ENCODE measurements around the gene MYBPHL.

MYBPHL gene

DNA sequence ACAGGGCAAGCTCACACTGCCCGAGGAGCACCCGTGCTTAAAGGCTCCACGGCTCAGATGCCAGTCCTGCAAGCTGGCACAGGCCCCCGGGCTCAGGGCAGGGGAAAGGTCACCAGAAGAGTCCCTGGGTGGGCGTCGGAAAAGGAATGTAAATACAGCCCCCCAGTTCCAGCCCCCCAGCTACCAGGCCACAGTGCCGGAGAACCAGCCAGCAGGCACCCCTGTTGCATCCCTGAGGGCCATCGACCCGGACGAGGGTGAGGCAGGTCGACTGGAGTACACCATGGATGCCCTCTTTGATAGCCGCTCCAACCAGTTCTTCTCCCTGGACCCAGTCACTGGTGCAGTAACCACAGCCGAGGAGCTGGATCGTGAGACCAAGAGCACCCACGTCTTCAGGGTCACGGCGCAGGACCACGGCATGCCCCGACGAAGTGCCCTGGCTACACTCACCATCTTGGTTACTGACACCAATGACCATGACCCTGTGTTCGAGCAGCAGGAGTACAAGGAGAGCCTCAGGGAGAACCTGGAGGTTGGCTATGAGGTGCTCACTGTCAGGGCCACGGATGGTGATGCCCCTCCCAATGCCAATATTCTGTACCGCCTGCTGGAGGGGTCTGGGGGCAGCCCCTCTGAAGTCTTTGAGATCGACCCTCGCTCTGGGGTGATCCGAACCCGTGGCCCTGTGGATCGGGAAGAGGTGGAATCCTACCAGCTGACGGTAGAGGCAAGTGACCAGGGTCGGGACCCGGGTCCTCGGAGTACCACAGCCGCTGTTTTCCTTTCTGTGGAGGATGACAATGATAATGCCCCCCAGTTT lies 56.1 kb downstream of the MYBPHL start:
- no peak for DNase-seq

DNA sequence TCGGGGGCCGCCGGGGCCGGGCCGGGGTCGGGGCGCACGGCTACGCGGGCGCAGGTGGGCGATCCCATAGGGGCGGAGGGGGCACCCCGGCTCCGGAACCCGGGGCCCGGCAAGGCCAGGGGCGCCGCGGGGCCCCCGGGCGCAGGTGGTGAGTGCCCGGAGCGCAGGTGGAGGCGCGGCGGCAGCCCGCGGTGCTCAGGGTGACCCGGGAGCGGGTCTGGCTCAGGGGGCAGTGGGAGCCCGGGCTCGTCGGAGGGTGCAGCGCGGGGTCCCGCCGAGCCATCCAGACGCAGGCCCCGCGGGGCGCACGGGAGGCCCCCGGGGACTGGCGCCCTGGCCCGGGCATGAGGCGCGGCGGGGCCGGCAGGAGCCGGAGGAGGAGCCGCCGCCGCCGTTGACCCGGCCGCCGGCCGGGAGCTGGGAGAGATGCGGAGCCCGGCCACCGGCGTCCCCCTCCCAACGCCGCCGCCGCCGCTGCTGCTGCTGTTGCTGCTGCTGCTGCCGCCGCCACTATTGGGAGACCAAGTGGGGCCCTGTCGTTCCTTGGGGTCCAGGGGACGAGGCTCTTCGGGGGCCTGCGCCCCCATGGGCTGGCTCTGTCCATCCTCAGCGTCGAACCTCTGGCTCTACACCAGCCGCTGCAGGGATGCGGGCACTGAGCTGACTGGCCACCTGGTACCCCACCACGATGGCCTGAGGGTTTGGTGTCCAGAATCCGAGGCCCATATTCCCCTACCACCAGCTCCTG lies 57.0 kb downstream of the MYBPHL start:
- DNase-seq = no peak

DNA sequence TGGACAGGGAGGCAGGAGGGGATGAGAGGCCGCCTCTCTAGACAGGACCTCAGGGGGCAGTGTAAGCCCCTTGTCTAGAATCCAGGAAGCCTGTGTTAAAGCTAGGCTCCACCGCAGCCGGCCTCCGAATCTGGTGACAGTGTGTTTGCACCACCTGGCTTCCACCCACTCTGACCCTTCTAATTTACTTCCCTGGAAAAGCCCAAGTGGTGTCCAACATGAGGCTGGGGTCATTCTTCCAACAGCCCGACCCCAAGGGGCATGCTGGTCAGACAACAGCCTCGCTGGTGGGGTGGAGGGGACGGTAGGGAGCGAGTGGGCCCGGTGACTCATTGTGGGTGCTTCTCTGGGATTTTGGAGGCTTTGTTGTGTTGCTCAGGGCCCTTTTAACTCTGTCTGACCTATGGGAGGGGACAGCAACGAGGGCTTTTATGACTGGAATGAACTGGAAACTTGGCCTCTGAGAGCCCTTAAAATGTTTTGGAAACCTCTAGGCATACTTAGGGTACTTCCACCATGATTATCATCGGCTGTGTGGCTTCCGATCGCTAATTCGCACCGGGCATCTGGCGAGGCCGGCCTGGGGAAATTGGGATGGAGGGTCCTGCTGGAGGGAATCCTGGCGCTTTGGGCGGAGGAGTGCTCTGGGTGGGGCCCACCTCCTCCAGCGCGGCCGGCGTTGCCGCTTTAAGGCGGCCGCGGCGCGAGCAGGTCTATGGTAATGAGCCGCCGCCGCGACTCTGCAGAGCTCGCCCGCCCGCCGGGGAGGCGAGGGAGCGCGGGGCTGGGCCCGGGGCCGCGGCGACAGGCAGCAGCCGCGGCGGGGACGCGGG lies 57.8 kb downstream of the MYBPHL start, which contains the start of gene CELSR2:
Gene CELSR2 (plus strand): TSS at position 743 of the 833 bp plus-strand sequence. CDS start 541 bp downstream, outside the sequence.
- peak; percentile 67 for DNase-seq

DNA sequence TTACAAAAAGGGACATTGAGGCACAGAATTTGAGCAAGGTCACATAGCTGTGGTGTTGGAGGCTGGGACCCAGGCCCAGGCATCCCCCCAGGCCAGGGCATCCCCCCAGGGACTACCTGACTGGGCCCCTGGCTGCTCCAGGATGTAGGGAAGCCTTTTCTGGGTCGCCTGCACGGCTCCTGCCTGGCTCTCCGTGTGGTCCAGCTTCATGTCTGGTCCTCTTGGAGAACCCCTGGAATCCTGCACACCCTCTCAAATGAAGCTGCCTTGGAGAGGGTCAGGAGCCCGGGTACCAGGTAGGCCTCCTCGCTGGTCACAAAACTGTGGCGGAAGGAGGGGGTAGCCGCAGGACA lies 58.4 kb downstream of the MYBPHL start:
- DNase-seq = no peak

DNA sequence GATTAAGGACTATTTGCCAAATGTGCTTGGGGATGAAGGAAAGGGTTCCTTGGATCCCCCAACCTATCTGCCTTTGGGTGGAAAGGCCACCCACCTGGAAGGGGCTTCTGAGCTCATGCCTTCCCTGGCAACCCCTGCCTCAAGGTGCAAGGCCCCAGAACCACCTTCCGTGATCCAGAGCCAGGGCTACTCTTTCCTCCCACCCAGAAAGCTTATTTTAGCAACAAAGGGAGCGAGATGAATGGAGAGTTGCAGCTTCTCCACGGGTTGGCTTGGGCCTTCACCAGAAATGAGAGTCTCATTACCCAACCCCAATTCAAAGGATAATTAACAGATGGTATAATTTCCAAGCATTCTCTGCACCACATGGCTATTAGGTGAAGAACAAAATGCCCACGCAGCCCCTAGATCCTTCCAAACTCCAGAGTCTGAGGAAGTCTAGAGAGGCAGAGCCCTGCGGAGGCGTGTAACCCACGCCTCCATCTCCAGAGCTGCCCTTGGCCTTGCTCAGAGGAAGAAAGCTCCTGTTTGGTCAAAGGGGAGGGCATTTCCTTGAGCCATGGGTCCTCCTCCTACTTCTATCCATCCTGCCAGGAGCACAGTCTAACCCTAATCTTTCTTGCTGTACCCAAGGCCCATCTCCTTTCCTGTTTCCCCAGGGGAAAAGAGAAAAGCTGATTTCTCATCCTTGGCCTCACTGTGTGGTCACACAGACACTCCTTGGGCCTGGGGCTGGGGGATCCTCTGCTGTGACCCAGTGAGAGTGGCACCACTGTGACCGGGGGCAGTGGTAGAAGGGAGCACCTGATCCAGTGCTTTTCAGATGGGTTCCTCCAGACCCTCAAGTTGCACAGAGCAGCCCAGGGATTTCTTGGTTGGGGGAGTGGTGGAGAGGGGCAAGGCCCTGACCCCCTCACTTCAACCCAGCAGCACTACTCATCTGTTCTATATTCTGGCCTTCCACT lies 59.1 kb downstream of the MYBPHL start:
- DNase-seq = no peak

DNA sequence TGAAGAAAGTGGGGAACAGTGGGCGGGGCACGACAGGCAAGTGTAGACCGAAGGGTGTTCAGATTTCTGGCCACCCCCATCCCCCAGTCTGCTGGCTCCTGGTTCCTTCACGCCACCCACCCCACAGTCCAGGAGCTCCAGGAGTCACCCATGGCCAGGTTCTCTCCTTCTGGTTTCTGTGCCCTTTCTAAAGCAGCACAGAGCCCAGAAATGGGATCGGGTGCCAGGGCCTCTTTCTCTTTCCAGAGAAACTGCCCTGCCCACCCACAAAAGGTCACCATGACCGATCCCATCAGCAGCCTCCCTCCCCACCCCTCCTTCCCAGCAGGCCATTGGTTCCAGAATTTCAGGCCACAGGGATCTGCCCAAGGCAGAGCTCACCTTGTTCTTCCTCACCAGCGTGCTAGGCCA lies 60.7 kb downstream of the MYBPHL start:
- DNase-seq = no peak

DNA sequence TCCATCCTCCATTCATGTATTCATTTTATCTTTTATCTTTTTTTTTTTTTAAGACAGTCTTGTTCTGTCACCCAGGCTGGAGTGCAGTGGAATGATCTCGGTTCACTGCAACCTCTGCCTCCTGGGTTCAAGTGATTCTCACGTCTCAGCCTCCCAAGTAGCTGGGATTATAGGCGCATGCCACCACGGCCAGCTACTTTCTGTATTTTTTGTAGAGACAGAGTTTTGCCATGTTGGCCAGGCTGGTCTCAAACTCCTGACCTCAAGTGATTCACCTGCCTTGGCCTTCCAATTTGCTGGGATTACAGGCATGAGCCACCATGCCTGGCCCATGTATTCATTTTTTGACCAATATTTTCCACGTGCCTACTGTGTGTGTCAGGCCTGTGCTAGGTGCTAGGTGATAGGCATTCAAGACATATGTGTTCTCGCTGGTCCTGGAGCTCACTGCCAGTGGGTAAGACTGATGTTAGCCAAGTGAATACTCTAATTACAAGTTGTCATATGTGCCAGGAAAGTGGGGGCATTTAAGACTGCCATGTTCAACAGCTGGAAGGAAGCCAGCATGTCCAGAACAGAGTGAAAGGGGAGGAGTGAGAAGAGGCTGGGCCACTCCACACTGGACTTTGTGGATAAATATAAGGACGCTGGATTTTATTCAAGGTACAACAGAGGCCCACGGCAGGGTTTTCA lies 62.8 kb downstream of the MYBPHL start:
- DNase-seq = no peak

DNA sequence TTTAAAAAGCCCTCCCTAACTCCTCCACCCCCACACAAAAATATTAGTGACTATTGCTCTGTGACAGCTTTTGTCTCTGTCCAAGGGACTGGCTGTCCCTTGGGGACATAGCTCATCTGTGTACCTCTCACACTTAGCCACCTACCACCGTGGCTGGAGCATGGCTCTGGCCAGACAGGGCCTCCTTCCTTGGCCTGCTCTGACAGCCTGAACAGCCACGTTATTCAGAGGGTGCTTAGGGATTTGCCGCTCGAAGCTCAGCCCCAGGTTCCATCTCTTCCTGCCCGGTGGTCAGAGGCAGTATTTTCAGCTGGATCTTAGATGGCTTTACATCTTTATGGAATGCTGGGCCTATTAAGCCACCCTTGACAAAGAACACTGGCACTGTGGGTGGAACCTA lies 63.6 kb downstream of the MYBPHL start:
- DNase-seq = no peak

DNA sequence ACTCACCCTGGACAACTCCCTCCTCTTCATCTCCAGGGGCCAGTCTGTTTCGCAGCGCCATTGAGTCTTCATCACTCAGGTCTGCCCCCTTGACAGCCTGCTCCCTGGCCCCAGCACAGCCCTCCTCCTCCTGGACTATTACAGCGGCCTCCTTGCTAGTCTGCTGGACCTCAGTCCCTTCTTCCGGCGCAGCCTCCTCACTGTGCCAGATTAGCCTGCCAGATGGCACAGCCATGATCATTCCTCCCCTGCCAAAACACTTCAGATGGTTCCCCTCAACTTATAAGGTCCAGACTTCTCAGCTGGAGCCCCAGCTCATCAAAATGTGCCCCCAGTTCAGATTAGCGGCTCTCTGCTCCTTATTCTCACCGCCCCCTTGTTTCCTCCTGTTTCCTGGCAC lies 64.4 kb downstream of the MYBPHL start:
- no peak for DNase-seq

Data from NCI-H1436 (cell line).